SHP77 (cell line): Measurements from ENCODE around the gene ADAM22.
"Not testable (repeated sequence)": the region's sequence is repeated elsewhere in the genome, so short reads cannot be mapped to it uniquely, and the experiment has no call there.

ENCODE experiments used
- DNase-seq, 2 experiments: peaks; one replicate each; lab custom pipeline; 2025; lab: John Stamatoyannopoulos, UW

ADAM22 gene

DNA sequence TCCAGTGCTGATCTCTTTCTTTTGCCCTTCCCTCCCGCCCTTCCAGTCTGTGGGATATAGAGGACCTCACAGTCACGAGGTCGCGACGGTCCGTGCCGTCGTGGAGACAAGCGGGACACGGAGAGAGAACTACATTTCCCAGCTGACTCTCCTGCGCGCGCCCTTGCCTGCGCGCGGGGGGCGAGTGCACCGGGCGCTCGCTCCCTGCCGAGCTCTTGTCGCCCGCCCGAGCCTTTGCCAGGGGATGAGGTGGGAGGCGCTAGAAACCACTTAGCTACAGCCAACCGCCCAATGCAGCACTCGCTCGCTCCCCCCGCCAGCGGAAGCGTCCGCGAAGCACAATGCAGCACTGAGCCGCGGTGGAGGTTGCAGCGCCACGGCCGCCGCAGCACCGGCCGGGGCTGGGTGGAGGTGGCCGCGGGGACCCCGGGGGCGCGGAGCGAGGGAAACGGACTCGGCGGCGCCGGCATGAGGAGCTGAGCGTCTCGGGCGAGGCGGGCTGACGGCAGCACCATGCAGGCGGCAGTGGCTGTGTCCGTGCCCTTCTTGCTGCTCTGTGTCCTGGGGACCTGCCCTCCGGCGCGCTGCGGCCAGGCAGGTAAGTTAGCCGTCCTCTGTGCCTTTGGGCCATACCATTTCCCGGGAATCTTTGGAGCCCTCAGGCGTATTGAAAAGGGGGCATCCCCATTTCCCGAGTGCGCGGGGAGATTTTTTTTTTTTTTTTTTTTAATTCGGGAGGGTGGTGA, at the start of gene ADAM22:
Gene ADAM22 (plus strand): TSS at position 299 of the 746 bp plus-strand sequence. CDS start 215 bp downstream, at position 514.
- peak; percentile 92 to 96 for DNase-seq

GRCh38 chr7:87885018-87885417, 49.0 kb upstream of the ADAM22 start:
- DNase-seq = no peak

DNA sequence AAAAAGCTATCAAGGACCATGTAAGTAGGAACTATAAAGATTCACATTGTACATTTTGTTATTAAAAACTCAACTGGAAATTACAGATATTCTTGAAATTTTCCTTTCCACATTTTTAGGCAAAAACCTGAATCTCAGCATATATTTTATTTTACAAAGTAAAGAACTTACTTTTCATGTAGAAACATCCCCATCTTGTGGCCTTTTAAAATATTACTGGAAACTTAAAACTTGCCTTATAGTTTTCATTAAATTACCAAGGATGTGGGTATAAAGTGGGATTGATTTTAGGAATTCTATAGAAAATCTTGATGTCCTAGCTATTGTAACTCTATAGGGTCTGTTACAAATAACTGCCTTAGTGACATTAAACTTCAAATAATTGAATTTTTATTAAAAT, 47.2 kb upstream of the ADAM22 start:
- DNase-seq = no peak

- DNase-seq = no peak
Measured at GRCh38 chr7:87895363-87895762, 38.7 kb upstream of the ADAM22 start.

DNA sequence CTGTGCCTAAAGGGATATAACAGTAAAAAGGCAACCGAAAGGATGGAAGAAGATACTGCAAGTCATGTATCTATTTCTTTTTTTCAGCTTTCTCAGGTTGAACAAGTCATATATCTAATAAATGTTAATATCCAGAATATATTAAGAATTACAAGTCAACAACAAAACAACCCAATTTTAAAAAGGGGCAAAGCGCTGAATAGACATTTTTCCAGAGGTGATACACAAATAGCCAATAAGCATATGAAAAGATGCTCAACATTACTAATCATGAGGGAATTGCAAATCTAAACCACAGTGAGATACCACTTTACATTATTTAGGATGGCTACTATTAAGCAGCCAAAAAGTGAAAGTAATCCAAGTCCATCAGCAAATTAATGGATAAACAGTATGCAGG, 34.8 kb upstream of the ADAM22 start:
- DNase-seq = no peak

GRCh38 chr7:87907136-87907906, 26.7 kb upstream of the ADAM22 start:
- not testable (repeated sequence) for DNase-seq

DNA sequence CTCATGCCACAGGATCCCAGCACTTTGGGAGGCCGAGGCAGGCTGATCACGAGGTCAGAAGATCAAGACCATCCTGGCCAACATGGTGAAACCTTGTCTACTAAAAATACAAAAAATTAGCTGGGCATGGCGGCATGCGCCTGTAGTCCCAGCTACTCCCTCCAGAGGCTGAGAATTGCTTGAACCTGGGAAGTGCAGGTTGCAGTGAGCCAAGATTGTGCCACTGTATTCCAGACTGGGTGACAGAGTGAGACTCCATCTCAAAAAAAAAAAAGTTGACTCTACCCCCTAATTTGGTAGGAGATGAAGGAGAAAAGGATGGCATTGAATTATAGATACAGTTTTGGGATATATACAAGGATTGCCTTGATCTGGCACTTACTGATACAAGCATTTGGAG, 25.2 kb upstream of the ADAM22 start:
- DNase-seq = not testable (repeated sequence)

GRCh38 chr7:87912121-87912520, 21.9 kb upstream of the ADAM22 start:
- no peak for DNase-seq

- no peak for DNase-seq
Measured at GRCh38 chr7:87918740-87919139, 15.3 kb upstream of the ADAM22 start.

DNA sequence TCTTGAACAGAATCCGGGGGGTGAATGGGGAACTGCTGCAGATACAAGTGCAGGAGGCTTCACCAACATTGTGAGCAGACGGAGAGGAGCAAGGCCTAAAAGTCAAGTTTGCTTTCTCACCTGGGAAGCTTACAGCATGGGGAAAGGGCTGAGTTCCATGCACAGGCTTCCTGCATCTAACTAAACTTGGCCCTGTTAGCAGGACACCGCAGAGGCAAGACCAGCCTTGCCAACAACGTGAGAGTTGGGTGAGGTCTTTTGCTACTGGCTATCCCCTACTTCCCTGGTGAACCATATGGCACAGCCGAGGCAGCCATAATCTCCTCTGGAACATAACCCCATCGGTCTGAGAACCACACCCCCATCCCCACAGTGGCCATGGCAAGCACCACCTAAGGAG, 14.2 kb upstream of the ADAM22 start:
- no peak for DNase-seq

GRCh38 chr7:87920578-87920977, 13.5 kb upstream of the ADAM22 start:
- no peak for DNase-seq

DNA sequence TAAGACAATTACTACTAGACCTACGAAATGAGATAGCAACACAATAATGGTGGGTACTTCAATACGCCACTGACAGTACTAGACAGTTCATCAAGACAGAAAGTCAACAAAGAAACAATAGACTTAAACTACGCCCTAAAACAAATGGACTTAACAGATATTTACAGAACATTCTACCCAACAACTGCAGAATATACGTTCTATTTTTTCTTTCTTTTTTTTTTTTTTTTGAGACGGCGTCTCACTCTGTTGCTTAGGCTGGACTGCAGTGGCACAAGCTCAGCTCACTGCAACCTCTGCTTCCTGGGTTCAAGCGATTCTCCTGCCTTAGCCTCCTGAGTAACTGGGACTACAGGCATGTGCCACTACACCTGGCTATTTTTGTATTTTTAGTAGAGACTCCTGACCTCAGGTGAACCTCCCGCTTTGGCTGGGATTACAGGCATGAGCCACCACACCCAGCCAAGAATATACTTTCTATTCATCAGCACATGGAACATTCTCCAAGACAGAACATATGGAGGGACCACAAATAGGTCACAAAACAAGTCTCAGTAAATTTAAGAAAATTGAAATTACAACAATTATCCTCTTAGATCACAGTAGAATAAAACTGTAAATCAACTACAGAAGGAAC, 11.2 kb upstream of the ADAM22 start:
- not testable (repeated sequence) for DNase-seq

DNA sequence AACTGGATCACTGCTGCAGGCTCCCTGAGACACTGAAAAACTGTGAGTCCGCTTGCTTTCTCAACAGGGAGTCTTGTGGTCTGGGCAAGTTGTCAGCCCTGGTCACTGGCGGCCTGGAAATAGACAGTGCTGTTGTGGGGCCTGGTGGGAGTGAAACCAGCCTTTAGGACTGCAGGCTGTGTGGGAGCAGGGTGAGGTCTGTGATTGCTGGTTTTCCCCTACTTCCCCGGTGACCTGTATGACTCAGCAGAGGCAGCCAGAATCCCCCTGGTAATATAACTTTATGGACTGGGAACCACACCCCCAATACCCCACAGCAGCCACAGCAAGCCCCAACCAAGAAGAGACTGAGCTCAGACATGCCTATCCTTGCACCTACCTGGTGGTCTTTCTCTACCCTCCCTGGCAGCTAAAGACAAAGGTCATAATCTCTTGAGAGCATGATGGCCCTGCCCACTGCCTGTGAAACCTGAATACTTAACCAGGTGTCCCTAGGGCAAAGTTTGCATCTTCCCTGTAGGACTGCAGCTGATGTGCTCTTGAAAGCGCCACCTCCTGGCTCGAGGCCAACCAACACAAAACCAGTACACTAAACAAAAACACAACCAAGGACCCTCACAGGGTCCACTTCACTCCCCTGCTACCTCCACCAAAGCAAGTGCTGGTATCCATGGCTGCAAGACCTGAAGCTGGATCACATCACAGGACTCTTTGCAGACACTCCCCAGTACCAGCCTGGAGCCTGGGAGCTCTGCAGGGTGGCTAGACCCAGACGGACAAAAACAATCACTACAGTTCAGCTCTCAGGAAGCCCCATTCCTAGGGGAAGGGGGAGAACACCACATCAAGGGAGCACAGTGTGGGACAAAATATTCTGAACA, 7.2 kb upstream of the ADAM22 start:
- peak; percentile 5 to 13 for DNase-seq

DNA sequence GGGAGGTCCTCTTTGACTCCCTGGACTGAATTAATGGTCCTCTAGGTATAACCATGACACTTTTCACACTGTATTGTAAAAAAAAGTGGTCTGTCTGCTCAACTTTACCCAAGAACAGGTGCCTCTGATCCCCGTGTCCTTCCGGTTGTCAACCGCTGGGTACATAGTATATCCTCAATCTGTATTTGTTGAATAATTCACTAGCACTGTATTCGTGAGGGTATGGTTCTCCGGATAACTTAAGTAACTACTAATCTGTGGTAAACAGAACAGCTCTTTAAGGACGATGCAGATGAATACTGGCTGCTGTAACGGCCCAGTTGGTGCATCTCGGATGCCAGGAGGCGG, 472 bp upstream of the ADAM22 start:
- DNase-seq = no peak

DNA sequence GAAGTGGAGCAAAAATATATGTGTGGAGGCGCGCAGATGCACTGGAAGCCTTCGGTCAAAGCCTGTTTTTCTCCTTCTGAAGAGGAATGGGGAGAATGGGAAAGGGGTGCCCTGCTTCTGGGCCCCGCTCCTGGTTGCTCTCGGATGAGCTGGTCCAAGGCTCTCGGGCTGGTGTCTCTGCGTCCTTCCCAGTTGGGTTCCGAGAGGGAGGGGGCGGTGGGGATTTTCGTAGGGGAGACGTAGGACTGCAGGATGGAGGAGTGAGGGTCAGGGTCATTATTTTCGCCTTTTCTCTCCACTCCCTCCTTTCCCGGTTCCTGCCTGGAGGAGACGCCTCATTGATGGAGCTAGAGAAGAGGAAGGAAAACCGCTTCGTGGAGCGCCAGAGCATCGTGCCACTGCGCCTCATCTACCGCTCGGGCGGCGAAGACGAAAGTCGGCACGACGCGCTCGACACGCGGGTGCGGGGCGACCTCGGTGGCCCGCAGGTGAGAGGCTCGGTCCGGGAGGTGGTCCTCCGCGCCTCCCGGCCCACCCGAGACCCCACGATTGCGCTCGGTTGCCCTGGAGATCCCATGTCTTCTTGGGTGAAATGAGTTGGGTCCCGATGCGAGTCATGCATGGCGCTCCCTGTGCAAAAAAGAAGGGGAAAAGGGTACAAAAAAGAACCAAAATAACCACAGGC, 790 bp downstream of the ADAM22 start:
- DNase-seq = peak; percentile 24 to 46

DNA sequence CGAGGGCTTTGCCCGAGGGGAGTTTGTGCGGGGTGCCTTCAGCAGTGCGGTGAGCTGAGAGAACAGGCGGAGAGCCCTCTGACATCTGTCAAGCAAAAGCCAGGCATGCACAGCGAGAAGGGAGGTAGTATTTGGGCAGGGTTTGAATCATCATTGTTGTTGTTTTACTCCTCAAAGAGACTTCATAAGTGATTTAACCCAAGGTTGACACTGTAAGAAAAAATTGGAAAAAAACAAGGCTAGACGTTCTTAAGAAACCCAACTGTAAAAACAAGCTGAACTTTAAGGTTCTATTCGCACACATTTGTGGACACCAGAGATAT, 1.3 kb downstream of the ADAM22 start:
- DNase-seq = no peak

- no peak for DNase-seq
Measured at GRCh38 chr7:87941138-87941537, 7.1 kb downstream of the ADAM22 start.

DNA sequence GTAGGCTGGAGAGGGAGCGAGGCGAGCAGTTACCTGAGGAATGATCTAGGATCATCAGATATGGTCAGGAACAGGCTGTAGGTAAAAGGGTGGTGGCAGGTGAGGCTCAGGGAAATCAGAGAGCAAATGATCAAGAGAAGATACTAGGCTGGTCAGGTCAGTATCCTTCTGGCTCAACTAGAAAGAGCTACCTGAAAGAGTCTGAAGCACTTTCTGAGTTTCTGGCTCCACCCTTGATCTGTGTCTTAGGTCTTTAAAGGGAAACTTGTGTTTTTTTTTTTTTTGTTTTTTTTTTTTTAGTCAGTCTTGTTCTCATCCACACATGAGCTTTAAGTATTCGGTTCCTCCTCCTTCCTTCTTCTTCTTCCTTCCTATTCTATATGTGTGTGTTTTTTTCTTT, 10.5 kb downstream of the ADAM22 start:
- no peak for DNase-seq

GRCh38 chr7:87945926-87946325, 11.9 kb downstream of the ADAM22 start:
- DNase-seq = not testable (repeated sequence)

DNA sequence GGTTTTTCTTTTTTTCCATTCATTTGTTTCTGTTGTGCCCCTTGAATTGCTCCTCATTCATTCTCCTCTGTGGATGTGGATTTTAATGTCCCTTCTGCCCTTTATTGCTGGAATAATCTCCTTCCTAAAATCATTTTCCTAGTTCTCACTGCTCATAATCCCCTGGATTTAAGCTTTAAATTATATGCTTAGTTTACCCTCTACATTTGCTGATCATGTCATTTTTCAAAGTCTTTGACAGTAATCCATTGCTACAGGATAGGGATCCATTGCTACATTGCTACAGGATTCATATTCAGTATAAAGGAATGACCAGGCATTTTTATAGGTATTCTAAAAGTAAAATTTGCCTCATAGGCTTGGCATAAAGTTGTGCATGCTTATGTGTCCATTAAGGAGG, 14.3 kb downstream of the ADAM22 start:
- DNase-seq = no peak

GRCh38 chr7:87959336-87959735, 25.3 kb downstream of the ADAM22 start:
- DNase-seq = no peak

GRCh38 chr7:87960239-87960638, 26.2 kb downstream of the ADAM22 start:
- DNase-seq = no peak
